LNCAP (cell line): ENCODE measurements around the gene NECAB2.

Experiments
- CTCF ChIP-seq: fragments of 450-650 bp; IDR thresholded peaks from 2 replicates; pipeline ENCODE4 v1.5.1; 2017; ENCODE audit warnings: mild to moderate bottlenecking

NECAB2 gene

GRCh38 chr16:83937922-83938885 is 29.8 kb upstream of the NECAB2 start:
- no peak for TF ChIP-seq CTCF

GRCh38 chr16:83939266-83939855 is 28.7 kb upstream of the NECAB2 start:
- no peak for TF ChIP-seq CTCF

DNA sequence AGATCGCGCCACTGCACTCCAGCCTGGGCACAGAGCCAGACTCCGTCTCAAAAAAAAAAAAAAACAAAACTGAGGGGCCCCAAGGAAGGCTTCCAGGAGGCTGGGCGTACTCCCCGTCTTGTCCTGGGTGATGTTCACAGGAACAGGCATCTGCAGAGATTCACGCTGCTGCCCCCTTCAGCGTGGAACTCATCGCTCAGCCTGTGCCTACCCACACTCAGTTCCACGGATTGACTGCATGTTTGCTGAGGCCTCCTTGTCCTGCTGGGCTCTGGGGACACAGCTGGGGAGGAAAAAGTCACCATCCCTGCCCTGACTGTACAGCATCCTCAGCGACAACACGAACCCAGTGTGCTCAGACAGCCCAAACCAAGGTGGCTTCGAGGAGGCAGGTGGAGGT is 27.9 kb upstream of the NECAB2 start:
- TF ChIP-seq CTCF = no peak

GRCh38 chr16:83940630-83941378 is 27.2 kb upstream of the NECAB2 start:
- TF ChIP-seq CTCF = no peak

- no peak for TF ChIP-seq CTCF
These were observed 26.0 kb upstream of the NECAB2 start for GRCh38 chr16:83942074-83942473.

- TF ChIP-seq CTCF = no peak
These were observed 25.1 kb upstream of the NECAB2 start for GRCh38 chr16:83942815-83943515.

- no peak for TF ChIP-seq CTCF
These were observed 24.5 kb upstream of the NECAB2 start for GRCh38 chr16:83943516-83944050.
